ENCODE measurements around the gene CEP162.
"Not testable (repeated sequence)": the region's sequence is repeated elsewhere in the genome, so short reads cannot be mapped to it uniquely, and the experiment has no call there.

CEP162 gene

GRCh38 chr6:84228198-84228543 lies 728 bp upstream of the CEP162 start:
- DNase-seq, result no peak

DNA sequence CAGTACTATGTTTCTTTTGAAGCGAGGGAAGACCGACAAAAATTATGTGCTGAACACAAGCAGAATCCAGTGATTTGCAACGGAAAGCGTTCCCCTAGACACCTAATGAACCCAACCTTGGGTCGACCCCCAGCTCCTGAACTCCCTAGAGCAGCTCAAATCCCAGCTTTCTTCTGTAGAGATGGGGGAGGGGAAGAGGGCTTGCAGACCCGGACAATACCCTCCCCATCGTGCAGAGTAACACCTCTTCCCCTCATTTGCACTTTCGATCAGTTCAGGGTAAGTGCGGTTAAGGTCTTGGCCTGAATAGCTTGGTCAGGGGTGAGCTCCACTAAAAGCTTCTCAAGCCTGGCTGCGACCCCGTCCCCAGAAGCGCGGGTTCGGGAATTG lies 404 bp downstream of the CEP162 start:
- no peak for DNase-seq

- no peak for DNase-seq
Observed at GRCh38 chr6:84224251-84224650, 3.2 kb downstream of the CEP162 start.

GRCh38 chr6:84223608-84224007 lies 3.8 kb downstream of the CEP162 start:
- DNase-seq, result not testable (repeated sequence)

DNA sequence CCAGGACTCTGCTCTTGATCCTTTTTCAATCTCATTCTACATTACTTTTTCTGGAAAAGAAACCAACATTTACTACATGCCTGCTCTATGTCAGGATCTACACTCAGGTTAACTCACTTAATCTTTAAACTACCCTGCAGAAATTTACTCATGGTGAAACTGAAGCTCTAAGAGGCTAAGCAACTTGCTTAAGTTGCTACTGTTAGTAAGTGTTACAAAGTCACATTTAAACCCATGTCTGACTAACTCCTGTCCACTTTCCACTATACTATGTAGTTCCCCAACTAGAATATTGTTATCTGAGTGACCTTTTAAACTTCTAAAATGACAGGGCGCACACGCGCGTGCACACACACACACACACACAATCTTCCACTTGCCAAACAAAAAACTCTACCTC lies 5.0 kb downstream of the CEP162 start:
- DNase-seq, result no peak

- peak in 1 of 2 experiments; percentile 42 for DNase-seq
Observed at GRCh38 chr6:84220809-84221409, 6.5 kb downstream of the CEP162 start.

DNA sequence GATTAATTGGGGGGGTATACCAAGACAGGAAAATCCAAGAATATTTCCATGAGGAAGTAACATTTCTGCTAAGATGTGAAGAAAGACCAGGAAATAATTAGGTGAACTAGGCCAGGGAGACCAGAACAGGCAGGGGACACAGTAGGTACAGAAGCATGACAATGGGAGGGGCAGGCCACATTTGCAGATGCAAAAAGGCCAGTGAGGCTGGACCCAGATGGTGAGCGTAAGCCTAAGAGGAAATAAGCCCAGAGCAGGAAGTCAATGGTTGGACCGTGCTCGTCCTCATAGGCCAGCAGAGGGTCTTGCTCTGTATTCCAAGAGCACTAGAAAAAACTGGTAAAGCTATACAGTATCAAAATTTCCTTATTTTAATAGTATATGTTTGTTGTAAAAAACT lies 9.4 kb downstream of the CEP162 start:
- no peak for DNase-seq

DNA sequence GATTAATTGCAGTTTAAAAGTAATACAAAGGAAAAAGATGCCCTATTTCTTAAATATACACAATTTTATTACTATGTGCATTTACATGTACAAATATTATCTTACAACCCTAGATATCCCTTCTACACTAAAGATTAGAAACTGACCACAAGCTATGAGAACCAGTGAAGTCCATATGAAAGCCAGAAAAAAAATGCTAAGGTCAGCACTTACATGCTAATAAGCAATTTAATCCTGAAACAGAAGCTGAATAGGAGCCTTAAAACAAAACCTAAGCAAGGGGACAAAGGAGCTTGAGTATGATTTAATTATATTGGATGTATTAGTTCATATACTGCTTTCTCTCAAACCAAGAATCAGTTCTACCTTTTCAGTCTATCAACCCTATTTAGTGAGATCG lies 14.2 kb downstream of the CEP162 start:
- no peak for DNase-seq

DNA sequence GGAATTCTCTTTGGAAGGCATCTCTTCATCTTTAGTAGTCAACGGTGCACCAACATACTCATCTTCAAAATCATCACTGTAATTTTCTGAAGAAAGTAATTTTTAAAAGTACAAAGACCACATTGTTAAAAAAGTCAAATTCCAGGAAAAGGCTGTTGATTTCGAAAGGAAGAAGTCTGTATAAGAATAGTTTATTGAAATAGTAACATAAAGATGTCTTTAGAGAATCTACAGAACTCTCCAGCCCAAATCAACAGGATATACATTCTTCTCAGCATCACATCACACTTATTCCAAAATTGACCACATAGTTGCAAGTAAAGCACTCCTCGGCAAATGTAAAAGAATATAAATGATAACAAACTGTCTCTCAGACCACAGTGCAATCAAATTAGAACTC lies 23.4 kb downstream of the CEP162 start:
- no peak for DNase-seq

GRCh38 chr6:84199987-84200386 lies 27.5 kb downstream of the CEP162 start:
- DNase-seq, result not testable (repeated sequence)

GRCh38 chr6:84197708-84198107 lies 29.7 kb downstream of the CEP162 start:
- DNase-seq, result peak in 1 of 2 experiments; percentile 9

GRCh38 chr6:84193114-84193708 lies 34.2 kb downstream of the CEP162 start:
- DNase-seq, result no peak

- DNase-seq, result no peak
Observed at GRCh38 chr6:84191802-84192201, 35.6 kb downstream of the CEP162 start.

DNA sequence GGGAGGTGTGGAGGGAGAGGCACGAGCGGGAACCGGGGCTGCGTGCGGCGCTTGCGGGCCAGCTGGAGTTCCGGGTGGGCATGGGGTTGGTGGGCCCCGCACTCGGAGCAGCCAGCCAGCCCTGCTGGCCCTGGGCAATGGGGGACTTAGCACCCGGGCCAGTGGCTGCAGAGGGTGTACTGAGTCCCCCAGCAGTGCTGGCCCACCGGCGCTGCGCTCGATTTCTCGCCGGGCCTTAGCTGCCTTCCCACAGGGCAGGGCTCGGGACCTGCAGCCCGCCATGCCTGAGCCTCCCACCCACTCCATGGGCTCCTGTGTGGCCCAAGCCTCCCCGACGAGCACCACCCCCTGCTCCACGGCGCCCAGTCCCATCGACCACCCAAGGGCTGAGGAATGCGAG lies 38.1 kb downstream of the CEP162 start:
- not testable (repeated sequence) for DNase-seq

DNA sequence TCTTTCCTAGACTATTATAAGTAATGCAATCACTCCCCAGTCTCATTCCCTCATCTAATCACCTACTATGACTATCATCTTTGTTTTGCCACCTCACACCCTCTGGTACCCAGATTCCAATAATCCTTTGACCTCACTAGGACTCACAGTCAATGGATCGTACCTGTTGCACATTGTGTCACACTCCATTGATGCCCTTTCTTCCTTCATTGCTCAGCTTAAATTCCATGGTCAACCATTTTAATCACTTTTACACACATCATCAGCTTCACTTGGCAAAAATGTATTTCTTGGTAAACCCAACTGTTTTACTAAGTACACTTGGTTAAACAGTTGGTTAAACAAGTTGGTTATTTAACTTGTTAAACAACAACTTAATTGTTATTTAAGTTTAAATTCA lies 44.0 kb downstream of the CEP162 start:
- DNase-seq, result no peak

GRCh38 chr6:84182001-84182400 lies 45.4 kb downstream of the CEP162 start:
- DNase-seq, result no peak

DNA sequence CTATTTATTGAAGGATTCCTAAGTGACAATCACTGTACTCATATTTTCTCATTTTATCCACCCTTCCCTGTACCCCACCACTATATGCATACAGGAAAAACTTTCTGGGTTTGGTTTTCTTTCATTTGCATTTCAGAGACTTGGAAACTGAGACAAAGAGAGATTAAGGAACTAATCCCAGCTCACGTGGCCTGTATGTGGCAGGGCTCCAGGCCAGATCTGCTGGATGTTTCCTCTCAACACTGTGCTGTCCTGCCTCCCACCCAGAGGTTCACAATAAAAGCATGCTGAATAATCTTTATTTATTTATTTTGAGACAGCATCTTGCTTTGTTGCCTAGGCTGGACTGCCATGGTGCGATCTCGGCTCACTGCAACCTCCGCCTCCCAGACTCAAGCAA lies 50.2 kb downstream of the CEP162 start:
- no peak for DNase-seq

- DNase-seq, result no peak
Observed at GRCh38 chr6:84172574-84172973, 54.9 kb downstream of the CEP162 start.

- no peak for DNase-seq
Observed at GRCh38 chr6:84172080-84172479, 55.4 kb downstream of the CEP162 start.

DNA sequence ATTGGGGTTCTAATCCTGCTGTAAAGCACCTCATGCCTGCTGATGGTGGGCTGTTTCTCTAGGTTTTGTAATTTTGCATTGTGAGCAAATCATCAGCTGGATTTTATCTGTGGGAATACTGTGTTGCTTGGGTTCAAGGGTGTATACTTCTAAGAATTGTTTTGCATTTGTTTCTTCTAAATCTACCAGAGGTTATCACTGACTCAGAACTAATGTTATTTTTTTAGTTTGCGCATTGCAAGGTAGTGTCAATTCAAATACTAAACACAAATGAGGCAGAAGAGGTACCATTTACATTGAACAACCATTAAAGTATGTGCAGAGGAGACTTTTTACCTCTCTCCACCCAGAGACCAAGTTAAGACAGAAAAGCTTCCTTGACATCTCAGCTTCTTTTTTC lies 60.0 kb downstream of the CEP162 start:
- no peak for DNase-seq

DNA sequence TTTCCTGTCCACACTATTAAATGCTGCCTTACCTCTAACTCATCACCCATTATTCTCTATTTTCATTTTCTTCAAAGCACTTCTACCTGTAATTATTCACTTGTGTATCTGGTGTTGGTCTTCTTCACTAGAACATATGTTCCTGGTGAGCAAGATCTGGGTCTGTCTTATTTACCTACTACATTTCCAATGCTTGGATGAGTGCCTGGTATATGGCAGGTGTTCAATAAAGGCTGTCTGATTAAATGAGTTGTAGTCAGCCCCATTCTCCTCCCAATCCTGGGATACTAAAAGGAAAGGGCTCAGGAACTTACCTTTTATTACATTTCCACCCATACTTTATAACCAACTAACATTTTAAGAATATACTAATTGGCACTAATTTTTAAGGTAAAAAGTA lies 61.0 kb downstream of the CEP162 start:
- DNase-seq, result peak; percentile 28 to 60

- not testable (repeated sequence) for DNase-seq
Observed at GRCh38 chr6:84164328-84164727, 63.1 kb downstream of the CEP162 start.

DNA sequence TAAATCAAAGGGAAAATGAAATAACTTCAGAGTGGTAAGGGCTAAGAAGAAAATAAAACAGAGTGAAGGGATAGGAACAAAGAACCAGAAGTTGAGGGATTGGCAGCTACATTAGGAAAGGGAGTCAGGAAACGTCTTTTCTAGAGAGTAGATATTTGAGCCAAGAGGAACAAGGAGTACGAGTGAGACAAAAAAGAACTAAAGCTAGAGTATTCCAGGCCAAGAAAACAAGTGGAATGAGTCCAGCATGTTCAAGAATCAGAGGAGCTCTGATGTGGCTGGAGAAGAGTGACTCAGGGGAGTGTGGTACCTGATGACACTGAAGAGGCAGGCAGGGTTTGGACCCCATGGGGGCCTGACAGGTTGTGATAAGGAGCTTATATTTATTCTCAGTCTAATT lies 66.3 kb downstream of the CEP162 start:
- no peak for DNase-seq

DNA sequence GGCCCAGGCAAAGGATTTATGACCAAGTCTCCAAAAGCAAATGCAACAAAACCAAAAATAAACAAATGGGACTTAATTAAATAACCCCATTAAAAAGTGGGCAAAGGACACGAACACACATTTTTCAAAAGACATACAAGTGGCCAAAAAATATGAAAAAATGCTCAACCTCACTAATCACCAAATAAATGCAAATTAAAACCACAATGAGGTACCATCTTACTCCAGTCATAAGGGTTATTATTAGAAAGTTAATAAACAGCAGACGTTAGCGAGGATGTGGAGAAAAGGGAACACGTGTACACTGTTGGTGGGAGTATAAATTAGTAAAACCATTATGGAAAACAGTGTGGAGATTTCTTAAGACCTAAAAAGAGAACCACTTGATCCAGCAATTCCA lies 71.1 kb downstream of the CEP162 start:
- no peak for DNase-seq

DNA sequence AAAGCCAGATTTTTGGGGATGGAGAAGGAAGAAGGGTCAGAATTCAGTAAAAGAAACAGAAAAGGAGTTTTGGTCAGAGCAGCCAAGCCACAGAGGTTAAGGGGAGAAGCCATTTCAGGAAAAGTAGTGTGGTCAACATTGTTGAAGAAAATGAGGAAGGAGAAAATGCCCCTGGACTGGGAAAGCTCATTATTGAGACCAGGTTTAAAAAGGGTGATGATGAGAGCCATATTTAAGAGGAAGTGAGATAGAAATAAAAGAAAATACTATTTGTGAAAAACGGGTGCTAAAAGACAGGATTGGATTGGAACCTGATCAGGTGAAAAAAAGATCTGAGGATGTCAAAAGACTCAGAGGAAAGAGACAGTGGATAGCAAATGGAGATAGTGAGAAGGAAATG lies 75.8 kb downstream of the CEP162 start:
- DNase-seq, result no peak

Data from NCI-H446 (cell line).